GM12872 (cell line): ENCODE measurements around the gene RSPH1.

ENCODE experiments used
- TF ChIP-seq, protein P1 (sequence below): IDR thresholded peaks from 3 replicates; pipeline ENCODE4 v1.5.1; 2011; ENCODE audit warnings: low read depth, mild to moderate bottlenecking, low read length, moderate library complexity; ENCODE audit not compliant: insufficient read depth

RSPH1 gene

DNA sequence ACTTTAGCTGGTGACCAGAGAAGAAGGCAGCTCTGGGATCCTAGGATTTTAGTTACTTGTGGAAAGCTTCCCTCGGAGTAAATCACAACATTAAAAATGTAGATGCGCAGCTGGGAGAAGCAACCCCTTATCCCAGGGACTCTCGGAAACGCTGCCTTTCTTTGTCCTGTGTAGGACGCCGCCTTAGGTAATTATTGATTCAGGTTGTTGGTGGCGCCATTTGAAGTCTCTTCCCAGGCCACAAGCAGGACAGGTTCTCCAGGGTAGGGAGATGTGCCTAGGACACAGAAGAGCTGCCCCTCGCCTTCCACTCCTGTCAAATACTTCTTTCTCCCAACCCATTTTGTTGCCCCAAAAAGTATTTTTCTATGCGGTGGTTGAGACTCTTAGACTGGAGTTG lies 27.9 kb upstream of the RSPH1 start:
- TF ChIP-seq, protein P1, sequence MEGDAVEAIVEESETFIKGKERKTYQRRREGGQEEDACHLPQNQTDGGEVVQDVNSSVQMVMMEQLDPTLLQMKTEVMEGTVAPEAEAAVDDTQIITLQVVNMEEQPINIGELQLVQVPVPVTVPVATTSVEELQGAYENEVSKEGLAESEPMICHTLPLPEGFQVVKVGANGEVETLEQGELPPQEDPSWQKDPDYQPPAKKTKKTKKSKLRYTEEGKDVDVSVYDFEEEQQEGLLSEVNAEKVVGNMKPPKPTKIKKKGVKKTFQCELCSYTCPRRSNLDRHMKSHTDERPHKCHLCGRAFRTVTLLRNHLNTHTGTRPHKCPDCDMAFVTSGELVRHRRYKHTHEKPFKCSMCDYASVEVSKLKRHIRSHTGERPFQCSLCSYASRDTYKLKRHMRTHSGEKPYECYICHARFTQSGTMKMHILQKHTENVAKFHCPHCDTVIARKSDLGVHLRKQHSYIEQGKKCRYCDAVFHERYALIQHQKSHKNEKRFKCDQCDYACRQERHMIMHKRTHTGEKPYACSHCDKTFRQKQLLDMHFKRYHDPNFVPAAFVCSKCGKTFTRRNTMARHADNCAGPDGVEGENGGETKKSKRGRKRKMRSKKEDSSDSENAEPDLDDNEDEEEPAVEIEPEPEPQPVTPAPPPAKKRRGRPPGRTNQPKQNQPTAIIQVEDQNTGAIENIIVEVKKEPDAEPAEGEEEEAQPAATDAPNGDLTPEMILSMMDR = no peak

DNA sequence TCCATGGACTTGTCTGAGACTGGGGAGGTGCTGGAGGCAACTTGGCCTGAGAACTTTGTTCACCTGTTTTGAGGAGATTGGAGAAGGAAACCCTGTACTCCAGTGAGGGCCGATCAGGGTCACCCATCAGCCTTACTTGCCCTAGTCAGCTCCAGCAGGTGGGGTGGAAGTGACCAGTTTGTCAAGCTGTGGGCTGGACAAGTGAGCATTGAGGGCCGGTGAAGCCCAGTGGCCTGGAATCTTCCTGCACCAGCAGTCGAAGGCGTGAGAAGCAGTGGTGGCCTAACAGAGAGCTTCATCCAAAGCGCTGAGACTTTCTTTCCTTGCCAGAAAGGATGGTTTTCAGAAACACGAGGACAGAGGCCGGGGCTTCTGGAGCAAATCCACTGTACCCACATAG lies 27.2 kb upstream of the RSPH1 start:
- TF ChIP-seq, protein P1 = no peak

DNA sequence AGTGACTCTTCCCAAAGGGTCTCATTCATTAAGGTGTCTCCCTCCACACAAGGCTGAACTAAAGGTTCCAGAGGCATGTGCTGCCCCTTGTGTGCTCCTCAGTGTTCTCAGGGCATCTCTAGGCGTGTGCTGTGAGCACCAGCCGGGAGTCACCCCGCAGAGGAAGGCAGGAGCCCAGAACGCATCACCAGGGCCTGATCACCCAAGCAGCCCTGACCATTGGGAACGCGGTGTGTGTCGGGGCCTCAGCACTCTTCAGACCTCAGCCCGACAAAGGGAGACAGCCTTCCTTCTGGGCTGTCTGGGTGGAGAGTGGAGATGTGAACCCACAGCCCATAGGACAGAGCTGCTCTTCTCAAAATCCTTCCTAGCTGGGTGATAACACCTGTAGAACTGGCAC lies 26.7 kb upstream of the RSPH1 start:
- TF ChIP-seq, protein P1 = no peak

DNA sequence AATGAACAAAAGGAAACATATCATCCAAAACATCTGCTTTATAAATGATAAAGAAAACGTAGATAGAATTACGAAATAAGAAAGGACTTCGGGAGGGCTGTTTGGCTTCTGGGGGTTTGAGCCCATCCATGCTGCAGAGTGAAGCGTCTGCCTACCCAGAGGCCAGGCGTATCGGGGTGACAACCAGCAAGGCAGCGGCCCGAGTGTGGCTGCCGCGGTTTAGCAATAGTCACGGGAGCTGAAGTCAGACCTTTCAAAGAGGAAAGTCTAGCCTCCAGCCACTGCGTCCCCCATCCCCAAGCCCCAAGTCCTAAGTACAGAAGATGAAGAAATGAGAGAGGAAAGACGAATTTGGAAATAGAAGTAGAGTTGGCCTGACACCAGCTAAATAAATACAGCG lies 26.2 kb upstream of the RSPH1 start:
- TF ChIP-seq, protein P1 = no peak

DNA sequence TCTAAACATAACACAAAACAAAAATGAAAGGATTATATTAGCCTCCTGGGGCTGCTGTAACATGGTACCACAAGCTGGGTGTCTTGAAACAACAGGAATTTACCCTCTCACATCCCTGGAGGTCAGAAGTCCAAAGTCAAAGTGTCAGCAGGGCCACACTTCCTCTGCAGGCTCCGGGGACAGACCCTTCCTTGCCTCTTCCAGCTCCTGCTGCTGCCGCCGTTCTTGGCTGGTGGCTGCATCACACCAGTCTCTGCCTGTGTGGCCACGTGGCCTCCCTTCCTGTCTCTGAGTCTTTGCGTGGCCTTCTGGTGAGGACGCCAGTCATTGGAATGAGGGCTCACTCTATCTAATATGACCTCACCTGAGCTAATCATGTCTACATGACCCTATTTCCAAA lies 25.8 kb upstream of the RSPH1 start:
- TF ChIP-seq, protein P1 = no peak

DNA sequence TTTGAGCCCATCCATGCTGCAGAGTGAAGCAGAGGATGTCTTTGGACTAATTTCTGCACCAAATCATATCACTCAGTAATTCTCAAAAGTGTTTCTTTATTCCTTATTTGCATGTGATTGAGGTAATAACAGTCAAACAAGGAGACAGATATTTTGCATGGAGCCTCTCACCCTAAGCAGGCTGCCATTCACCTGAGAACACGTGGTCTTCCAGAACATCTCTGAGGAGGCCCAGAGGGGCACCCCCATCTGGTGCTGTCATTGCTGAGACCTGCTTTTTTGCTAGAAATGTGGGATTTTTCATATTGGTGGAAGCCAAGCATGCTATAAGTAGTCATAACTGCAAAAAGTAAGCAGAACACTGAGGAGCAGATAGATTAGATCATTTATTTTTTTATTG lies 25.4 kb upstream of the RSPH1 start:
- TF ChIP-seq, protein P1 = no peak

DNA sequence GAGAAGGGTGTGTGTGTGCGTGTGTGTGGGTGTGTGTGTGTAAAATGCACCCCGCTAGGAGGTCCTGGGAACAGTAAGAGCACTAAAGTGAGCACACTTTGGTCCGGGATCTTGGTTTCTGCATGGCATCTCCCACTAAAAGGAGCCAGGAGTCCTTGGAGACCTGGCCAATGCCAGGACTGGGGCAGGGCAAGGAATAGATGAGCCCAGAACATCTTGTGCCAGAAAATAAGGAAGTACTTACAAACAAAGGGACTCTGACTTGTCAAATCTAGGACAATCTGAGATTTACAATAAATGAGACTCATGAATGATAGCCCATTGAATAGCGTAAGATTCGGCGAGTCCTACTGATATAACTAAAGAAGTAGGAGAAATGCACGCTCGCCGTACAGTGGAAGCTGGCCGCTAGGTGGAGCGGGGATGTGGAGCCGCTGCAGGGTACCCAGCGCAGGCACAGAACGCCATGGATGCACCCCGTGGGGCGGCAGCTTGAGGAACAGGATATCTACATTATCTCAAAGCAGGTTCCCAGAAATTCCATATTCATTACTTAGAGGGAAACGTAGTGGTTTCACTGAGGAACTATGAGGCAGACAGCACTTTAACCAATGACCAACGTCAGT lies 24.7 kb upstream of the RSPH1 start:
- TF ChIP-seq, protein P1 = no peak
